A549 treated with ZK216348 at 1 μM for 4 hours (cell line): Measurements from ENCODE around the gene OR2A42. TPM values are rescaled to one million over a fixed set of nuclear protein-coding genes. Genes with fewer than 3 reads are reported as not detected.

Experiments
- total RNA-seq: library from RNA; stranded (reverse); fragments of 200-300 nt; extraction: Qiagen RNA extraction; gene quantifications from 5 replicates; pipeline ENCODE4 v1.2.3, GENCODE V29; 2022; ENCODE audit warnings: low read depth

The OR2A42 gene, protein sequence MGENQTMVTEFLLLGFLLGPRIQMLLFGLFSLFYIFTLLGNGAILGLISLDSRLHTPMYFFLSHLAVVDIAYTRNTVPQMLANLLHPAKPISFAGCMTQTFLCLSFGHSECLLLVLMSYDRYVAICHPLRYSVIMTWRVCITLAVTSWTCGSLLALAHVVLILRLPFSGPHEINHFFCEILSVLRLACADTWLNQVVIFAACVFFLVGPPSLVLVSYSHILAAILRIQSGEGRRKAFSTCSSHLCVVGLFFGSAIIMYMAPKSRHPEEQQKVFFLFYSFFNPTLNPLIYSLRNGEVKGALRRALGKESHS
- total RNA-seq = not detected in 5 replicates

GRCh38 chr7:144239365-144239764, at the start of gene OR2A42:
Gene OR2A42 (minus strand): TSS chr7:144239605. CDS start chr7:144232843, 6,762 bp downstream.

GRCh38 chr7:144269188-144269587, 29.8 kb upstream of the OR2A42 start, which contains the start of gene CTAGE8:
Gene CTAGE8 (minus strand): TSS chr7:144269288. CDS start chr7:144269250, 38 bp downstream.

GRCh38 chr7:144264692-144265091, 25.3 kb upstream of the OR2A42 start, which contains the start of gene OR2A7:
Gene OR2A7 (minus strand): TSS chr7:144264792. CDS start chr7:144259628, 5,164 bp downstream.

DNA sequence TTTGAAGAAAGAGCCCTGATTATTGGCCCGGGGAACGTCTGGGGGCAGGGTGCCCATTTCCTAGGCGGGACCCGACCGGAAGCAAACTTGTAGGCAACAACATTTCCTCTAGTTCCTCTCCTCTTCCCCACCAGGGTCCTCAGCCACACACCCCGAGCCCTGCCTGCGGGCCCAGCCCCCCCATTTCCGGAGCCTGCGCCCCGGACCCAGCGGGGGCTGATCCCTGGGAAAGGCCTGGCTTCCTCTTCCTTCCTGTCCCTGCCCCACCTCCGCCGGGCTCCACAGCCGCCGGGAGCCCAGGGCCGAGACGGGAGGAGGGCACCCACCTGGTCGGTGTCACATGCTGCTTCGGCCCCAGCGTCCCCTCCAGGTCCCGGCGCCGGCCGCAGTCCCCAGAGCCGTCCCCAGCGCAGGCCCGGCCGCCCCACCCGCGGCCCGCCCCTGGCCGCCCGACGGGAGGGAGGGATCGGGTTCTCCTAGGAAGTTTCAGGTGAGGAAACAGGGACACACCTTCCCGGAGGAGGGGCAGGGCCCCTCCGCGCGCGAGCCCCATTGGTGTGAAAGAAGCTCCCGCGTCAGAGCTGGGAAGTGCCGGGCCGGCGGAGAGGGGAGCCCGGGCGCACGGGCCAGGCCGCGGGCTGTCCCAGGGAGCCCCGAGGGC, 44.1 kb downstream of the OR2A42 start, which contains the start of gene ARHGEF35:
Gene ARHGEF35, minus strand, starts transcription at position 622 of the 661 bp plus-strand sequence. CDS start 7,450 bp downstream, outside the sequence.

DNA sequence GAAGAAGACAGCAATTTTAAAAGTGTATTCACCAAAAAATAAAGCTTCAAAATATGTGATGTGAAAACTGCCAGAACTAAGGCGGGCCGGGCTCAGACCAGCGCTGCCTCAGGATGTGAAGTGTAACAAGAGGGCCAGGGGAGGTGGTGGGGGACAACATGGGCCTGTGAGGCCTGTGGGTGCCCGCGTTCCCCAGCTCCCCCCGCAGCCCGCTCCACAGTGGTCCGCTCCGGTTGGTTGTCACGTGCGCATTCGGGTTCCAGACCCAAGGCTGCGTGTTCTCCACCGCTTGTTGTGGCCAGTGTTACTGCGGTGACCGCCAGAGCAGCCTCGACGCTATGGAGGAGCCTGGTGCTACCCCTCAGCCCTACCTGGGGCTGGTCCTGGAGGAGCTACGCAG, 56.2 kb downstream of the OR2A42 start, which contains the start of gene CTAGE4:
Gene CTAGE4, plus strand, starts transcription at position 301 of the 400 bp plus-strand sequence. Its CDS starts 38 bp downstream, at position 339.

Other genes with a start within 250 kb of the OR2A42 start
- not detected in 5 replicates for gene OR6B1, start 239.3 kb downstream of the OR2A42 start, total RNA-seq
- not detected in 5 replicates for gene OR2A5, start 190.7 kb downstream of the OR2A42 start, total RNA-seq
- not detected in 5 replicates for gene OR2A25, start 169.8 kb downstream of the OR2A42 start, total RNA-seq
- not detected in 5 replicates for gene OR2A12, start 153.3 kb downstream of the OR2A42 start, total RNA-seq
- not detected in 5 replicates for gene OR2A2, start 130.0 kb downstream of the OR2A42 start, total RNA-seq
- gene OR2A14, start 116.4 kb downstream of the OR2A42 start, total RNA-seq = not detected in 5 replicates
- gene CTAGE4, start 56.1 kb downstream of the OR2A42 start, total RNA-seq = not detected in 5 replicates
- gene ARHGEF35, start 43.8 kb downstream of the OR2A42 start, total RNA-seq = 0.15 to 0.51 TPM (median 0.33 TPM) in 5 replicates
- not detected in 5 replicates for gene OR2A7, start 25.2 kb upstream of the OR2A42 start, total RNA-seq
- gene CTAGE8, start 29.7 kb upstream of the OR2A42 start, total RNA-seq = not detected in 5 replicates
- gene OR2A1, start 72.8 kb upstream of the OR2A42 start, total RNA-seq = not detected in 5 replicates
- 1.6 to 2.7 TPM (median 2.5 TPM) in 5 replicates for gene ARHGEF5, start 115.8 kb upstream of the OR2A42 start, total RNA-seq
- gene NOBOX, start 164.1 kb upstream of the OR2A42 start, total RNA-seq = not detected in 5 replicates